NCI-H1417 treated with DMSO at 0.1 percent for 48 hours (cell line): ENCODE measurements around the gene TNFSF15.
"Not testable (repeated sequence)": the region's sequence is repeated elsewhere in the genome, so short reads cannot be mapped to it uniquely, and the experiment has no call there.

Source experiments
- DNase-seq: peaks from one replicate; lab custom pipeline; 2025; lab: John Stamatoyannopoulos, UW

Gene TNFSF15

DNA sequence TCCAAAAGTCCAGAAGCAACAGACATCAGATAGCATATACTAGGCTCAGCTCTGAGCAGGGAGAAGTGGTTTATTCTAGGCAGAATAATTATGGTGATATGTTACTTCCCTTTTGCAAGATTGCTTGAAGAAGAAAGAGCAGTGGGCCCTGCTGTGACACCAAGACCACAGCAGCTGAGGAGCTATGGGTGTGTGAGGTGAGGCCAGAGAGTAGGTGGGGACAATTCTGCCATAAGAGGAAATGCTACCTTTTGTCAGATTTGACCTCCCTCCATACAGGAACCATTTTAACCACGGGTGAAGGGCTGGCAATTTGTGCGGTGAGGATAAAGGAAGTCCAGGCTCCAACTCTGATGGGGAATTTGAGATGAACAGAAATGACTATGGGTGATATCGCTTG, 51.3 kb downstream of the TNFSF15 start:
- DNase-seq = no peak

DNA sequence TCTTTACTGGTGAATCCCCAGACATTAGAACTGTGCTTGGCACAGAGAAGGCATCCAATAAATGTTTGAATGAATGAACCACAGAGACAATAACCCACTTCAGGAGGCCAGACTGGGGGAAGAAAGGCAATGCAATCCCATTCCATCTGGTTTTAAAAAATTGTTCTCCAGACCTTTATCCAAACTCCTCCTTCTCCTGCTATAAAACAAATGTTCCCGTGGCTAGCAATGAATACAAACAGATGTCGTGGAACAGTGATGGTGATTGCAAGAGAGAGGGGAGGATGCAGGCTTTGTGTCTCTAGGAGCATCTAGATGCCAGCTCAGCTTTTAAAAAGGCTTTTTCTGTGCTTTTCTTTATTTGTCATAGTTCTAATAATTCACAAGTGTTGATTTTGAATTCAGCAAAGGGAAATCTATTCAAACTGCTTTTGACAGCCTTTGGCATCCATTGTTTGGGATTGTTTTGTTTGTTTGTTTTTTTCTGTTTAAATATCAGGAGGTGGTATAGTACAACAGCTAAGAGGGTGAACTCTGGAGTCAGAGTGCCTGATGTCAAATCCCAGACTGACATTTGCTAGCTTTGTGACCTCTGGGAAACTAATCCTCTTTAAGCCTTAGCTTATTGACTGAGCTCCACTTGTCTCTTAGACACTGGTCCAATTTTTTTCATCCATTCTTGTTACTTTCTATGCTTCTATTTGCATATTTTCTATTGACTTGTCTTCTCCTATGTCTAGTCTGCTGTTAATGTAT, 59.1 kb downstream of the TNFSF15 start:
- DNase-seq = no peak

DNA sequence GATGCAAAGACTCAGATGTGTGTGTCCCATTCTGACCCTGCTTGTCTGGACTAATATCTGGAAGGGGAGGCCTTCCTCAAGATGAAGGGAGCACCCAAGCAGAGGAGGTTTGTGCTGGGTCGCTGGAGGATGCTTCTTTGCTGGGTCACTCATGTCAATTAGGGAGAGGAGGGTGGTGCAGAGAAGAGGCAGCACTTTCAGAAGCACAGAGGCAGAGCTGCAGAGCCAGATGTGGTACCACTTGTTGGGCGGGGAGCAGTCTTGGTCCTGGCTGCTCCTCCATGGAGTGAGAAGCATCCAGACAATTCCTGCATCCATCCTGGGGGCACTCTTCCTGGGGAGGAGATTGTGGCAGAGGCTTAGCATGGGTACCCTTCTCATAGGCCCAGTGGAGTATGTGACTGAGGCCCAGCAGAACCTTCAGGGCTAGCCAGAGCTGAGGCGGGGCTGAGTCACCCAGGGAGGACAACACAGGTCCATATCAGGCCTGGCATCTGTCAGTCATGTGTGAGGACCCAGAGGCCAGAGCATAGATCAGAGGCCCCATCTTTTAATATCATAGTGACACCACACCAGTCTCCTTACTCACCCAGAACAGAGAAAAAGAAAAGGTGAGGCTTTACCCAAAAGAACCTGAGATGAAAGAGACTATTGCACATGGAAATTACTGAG, 59.8 kb downstream of the TNFSF15 start:
- no peak for DNase-seq

DNA sequence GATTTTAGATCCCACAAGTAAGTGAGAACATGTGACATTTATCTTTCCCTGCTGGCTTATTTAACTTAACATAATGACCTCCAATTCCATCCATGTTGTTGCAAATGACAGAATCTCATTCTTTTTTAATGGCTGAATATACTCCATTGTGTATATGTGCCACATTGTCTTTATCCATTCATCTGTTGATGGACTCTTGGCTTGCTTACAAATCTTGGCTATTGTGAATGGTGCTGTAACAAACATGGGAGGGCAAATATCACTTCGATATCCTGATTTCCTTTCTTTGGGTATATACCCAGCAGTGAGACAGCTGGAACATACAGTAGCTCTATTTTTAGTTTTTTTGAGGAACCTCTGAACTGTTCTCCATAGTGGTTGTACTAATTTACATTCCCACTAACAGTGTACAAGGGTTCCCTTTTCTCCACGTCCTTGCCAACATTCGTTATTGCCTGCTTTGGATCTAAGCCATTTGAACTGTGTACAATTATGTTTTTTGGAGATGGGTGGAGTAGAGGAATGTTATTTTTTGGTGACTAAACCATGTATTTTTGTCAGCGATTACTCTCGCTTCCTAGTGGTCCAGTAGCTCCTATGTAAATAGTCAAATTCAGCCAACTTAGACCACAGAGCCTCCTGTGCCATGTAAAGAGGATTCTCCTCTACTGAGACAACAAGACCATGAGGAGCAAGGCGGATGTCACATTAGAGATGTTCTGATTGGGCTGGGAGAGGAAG, 60.6 kb downstream of the TNFSF15 start:
- DNase-seq = no peak

DNA sequence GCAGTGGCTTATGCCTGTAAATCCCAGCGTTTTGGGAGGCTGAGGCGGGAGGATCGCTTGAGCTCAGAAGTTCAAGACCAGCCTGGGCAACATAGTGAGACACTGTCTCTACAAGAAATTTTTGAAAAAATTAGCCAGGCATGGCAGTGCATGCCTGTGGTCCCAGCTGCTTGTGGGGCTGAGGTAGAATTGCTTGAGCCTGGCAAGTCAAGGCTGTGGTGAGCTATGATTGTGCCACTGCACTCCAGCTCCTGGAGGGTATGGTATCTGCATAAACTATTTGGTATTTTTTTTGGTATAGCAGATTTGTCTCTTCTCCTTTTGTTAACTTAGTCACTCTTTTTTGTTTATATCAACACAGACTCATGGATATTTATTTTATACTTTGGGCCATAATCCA, 62.4 kb downstream of the TNFSF15 start:
- no peak for DNase-seq

DNA sequence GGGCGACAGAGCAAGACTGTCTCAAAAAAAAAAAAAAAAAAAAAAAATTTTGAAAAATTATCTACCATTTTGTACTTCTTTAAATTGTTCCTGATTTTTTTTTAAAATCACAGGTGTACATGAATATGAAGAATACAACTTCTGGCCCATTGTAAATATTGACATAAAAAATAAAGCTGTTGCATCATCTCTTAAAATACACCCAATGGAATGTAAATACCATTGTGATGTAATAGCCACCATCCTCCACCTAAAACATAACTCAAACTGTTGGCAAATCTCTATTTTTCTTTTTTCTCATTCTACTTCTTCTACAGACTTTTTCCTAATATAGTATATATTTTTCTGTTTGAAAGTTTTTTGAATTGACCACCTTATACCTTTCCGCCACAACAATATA, 62.9 kb downstream of the TNFSF15 start:
- no peak for DNase-seq

DNA sequence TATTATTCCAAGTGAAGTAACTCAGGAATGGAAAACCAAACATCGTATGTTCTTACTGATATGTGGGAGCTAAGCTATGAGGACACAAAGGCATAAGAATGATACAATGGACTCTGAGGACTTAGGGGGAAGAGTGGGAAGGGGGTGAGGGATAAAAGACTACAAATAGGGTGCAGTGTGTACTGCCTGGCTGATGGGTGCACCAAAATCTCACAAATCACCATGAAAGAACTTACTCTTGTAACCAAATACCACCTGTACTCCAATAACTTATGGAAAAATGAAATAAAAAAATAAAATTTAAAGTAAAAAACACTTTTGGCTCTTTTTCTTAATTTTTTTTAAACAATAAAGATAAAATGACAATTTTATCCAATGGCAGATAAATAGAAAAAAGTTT, 64.3 kb downstream of the TNFSF15 start:
- DNase-seq = not testable (repeated sequence)

DNA sequence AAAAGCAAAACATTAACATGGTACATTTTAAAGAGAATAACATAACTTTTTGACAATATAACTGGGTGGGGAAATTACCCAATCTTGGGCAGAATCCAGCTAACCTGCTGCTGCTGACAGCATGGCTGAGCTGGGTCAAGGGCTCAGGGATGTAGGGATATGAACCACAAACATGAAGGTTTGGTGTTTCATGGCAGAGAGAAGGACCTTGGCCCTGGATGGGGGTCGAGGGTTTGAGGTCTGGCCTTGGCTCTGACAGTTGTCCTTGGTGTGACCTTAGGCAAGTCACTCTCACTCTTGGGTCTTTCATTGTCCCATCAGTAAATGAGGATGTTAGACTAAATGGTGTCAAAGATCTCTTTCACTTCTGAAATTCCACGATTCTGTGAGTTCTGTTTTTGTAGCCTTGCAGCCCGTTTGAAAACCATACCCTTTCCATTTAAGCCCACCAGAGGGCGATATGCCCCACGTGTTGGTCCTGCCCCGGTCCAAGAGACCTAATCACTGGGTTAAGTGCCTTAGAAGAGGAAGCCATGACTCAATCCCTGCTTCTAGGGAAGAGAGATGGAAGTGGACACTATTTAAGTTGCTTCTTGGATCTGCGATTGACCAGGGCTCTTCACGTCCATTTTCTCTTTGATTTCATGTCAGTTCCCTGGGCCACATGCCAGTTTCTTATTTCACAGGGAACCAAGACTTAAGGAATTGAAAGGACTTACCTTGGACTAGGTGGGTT, 67.1 kb downstream of the TNFSF15 start:
- peak; percentile 17 for DNase-seq

DNA sequence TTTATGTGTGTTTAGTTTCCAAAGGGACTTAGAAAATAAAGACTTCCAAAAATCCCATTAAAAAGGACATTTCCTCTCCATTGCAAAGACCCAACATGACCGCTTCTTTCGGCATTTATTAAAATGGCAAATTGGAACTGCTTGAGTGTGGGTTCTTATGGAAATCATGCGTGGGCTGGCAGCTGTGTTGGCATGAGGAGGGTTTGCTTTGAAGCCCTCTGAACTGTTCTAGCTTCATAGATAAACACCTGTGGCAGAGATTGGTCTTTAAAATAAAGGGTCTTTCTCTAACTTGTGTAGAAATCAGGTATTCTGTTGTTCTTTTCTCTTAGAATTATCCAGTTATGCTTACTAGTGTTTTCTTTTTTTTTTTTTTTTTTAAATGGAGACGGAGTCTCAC, 68.0 kb downstream of the TNFSF15 start:
- DNase-seq = no peak

DNA sequence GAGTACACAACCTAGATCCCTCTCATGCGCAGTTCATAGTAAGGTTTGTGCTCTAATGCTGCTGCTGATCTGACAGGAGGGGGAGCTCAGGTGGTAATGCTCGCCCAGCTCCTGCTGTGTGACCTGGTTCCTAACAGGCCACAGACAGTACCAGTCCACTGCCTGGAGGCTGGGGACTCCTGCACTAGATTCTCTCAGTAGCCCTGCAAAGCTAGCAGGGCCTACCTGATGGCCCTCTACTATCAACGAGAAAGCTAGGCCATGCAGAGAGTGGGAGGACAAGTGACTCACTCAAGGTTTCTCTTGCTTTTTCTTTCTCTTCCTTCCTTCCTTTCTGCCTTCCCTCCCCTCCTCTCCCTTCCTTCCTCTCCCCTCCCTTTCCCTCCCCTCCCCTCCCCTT, 68.7 kb downstream of the TNFSF15 start:
- DNase-seq = no peak

DNA sequence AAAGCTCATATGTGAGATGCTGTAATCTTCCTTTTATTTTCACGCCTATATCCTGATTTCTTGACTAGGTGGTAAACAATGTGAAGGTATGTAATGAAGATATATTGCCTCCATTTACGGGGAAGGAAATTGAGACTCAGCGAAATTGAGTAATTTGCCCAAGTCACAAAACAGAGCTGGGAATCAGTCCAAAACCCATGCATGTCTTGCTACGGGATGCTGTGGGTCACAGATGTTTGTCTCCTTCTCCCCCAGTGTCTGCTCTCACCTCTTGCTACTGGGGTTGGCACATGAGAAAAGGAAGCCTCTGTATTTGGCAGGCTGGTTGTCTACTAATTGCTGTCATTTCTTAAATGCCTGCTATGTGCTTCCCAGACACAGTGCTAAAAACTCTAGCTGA, 70.1 kb downstream of the TNFSF15 start:
- DNase-seq = no peak

DNA sequence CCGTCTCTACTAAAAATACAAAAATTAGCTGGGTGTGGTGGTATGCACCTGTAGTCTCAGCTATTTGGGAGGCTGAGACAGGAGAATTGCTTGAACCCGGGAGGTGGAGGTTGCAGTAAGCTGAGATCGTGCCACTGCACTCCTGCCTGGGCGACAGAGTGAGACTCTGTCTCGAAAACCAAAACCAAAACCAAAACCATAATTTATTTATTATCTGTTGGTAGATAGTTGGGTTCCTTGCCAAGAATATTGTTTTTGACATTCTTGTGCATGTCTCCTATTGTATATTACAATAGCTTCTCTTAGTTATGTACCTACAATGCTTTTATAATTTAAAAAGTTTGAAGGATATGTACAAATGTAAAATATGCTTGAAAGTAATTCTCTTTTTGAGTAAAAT, 70.7 kb downstream of the TNFSF15 start:
- not testable (repeated sequence) for DNase-seq
